ENCODE data around the gene PHGDH.
A peak's percentile ranks its signal among the peaks of the same experiment; 100 is the strongest.
"Not testable (repeated sequence)": the region's sequence is repeated elsewhere in the genome, so short reads cannot be mapped to it uniquely, and the experiment has no call there.

Gene PHGDH

GRCh38 chr1:119784191-119784781 lies 72.6 kb downstream of the PHGDH start:
- Histone ChIP-seq H3K4me3 (replicated peaks; ENCODE audit: insufficient read depth, low read length) (no peak overlapping the region), H3K27me3 (ENCODE audit: insufficient read depth, poor library complexity, severe bottlenecking) (no peaks in the 10 kb centered on the region), H3K27ac (replicated peaks) (peak overlapping the region; percentile 20; the same call in 1 of the 2 replicates)
- DNase-seq (ENCODE audit: low read depth in 1 of 2, low spot score in 1 of 2), result peak; percentile 74 to 86
- no peak for TF ChIP-seq REST (IDR thresholded peaks at IDR 0.05; ENCODE audit: insufficient replicate concordance, low read depth)
- TF ChIP-seq CTCF (IDR thresholded peaks at IDR 0.05; ENCODE audit: insufficient read depth, low read length), result no peak
- no peak for TF ChIP-seq POLR2AphosphoS5 (IDR thresholded peaks at IDR 0.05; ENCODE audit: low read depth)
- TF ChIP-seq SPI1 (IDR thresholded peaks at IDR 0.05; ENCODE audit: borderline replicate concordance, low read depth), result no peak
- TF ChIP-seq GABPA (IDR thresholded peaks at IDR 0.05; ENCODE audit: low read depth), result no peak

GRCh38 chr1:119786046-119786445 lies 74.3 kb downstream of the PHGDH start:
- H3K4me3 ChIP-seq (replicated peaks; ENCODE audit: insufficient read depth, low read length); H3K27ac ChIP-seq (replicated peaks); H3K27me3 ChIP-seq (ENCODE audit: insufficient read depth, poor library complexity, severe bottlenecking): not testable (repeated sequence)
- DNase-seq (ENCODE audit: low read depth in 1 of 2, low spot score in 1 of 2), result peak in 1 of 2 experiments; percentile 15

- H3K27ac ChIP-seq (replicated peaks); H3K27me3 ChIP-seq (ENCODE audit: insufficient read depth, poor library complexity, severe bottlenecking); H3K4me3 ChIP-seq (replicated peaks; ENCODE audit: insufficient read depth, low read length): not testable (repeated sequence)
- peak in 1 of 2 experiments; percentile 37 for DNase-seq (ENCODE audit: low read depth in 1 of 2, low spot score in 1 of 2)
Measured at GRCh38 chr1:119786473-119787050, 74.8 kb downstream of the PHGDH start.

GRCh38 chr1:119787776-119788175 lies 76.0 kb downstream of the PHGDH start:
- Histone ChIP-seq H3K4me3 (replicated peaks; ENCODE audit: insufficient read depth, low read length) (no peak overlapping the region), H3K27me3 (ENCODE audit: insufficient read depth, poor library complexity, severe bottlenecking) (no peaks in the 10 kb centered on the region), H3K27ac (replicated peaks) (no peak overlapping the region)
- peak; percentile 56 to 60 for DNase-seq (ENCODE audit: low read depth in 1 of 2, low spot score in 1 of 2)
- TF ChIP-seq CTCF (IDR thresholded peaks at IDR 0.05; ENCODE audit: insufficient read depth, low read length) (no peak), REST (IDR thresholded peaks at IDR 0.05; ENCODE audit: insufficient replicate concordance, low read depth) (no peak), SPI1 (IDR thresholded peaks at IDR 0.05; ENCODE audit: borderline replicate concordance, low read depth) (no peak; the same call in 1 of the 2 replicates), GABPA (IDR thresholded peaks at IDR 0.05; ENCODE audit: low read depth) (no peak), POLR2AphosphoS5 (IDR thresholded peaks at IDR 0.05; ENCODE audit: low read depth) (no peak)

Measured in HL-60 (cell line).